Activated naive CD4-positive, alpha-beta T cell treated with anti-CD3 and anti-CD28 coated beads, Interleukin-2, amount 50 U/mL, for 72 hours (primary cell): ENCODE data around the gene GPN1. TPM values are rescaled to one million over a fixed set of nuclear protein-coding genes. Genes with fewer than 3 reads are reported as not detected.
A peak's percentile ranks its signal among the peaks of the same experiment; 100 is the strongest.
"Not testable (repeated sequence)": the region's sequence is repeated elsewhere in the genome, so short reads cannot be mapped to it uniquely, and the experiment has no call there.

Experiments used
- ATAC-seq, 2 donors: fragments of 150-1000 bp; cut with Tn5 transposase; 2 replicates each; pipeline ENCODE4 v1.10.0; 2021; ENCODE audit warnings: mild to moderate bottlenecking in 2 of 2, moderate library complexity in 2 of 2
- DNase-seq, 2 donors: peaks; one replicate each; pipeline ENCODE4 v3.0.0; 2021 to 2022; ENCODE audit warnings: low spot score in 2 of 2
- H3K27ac Mint-ChIP-seq, 2 donors: one replicate each; pipeline ENCODE4 v1.8.0; 2022; ENCODE audit warnings: mild to moderate bottlenecking in 2 of 2, mixed read lengths in 2 of 2
- H3K36me3 Mint-ChIP-seq, 2 donors: one replicate each; pipeline ENCODE4 v1.8.0; 2022; ENCODE audit warnings: mixed read lengths in 2 of 2
- H3K9me3 Mint-ChIP-seq, 2 donors: one replicate each; pipeline ENCODE4 v1.8.0; 2022; ENCODE audit warnings: mixed read lengths in 2 of 2
- total RNA-seq, 2 donors: library from RNA; stranded (reverse); gene quantifications; one replicate each; pipeline ENCODE4 v1.2.3, GENCODE V29; 2022

The GPN1 gene
- 10 to 100 TPM; 38.9 to 43.0 TPM for total RNA-seq

GRCh38 chr2:27628767-27629709 is at the start of gene GPN1, which contains the start of gene CCDC121:
TSS of gene GPN1 (plus strand) at chr2:27629050. CDS start at chr2:27629059, 9 bp downstream.
TSS of gene CCDC121 (minus strand) at chr2:27629012. CDS start at chr2:27627799, 1,213 bp downstream.
- ATAC-seq (peak; percentile 98 to 99), DNase-seq (peak; percentile 90 to 96)
- H3K27ac Mint-ChIP-seq: no peak within 1 kb of the TSS
- peaks cover 0 to 18% of the 10 kb centered on the region in 2 donors for H3K36me3 Mint-ChIP-seq
- no peaks in the 10 kb centered on the region for H3K9me3 Mint-ChIP-seq

- ATAC-seq (no peak), DNase-seq (no peak)
- Mint-ChIP-seq H3K9me3 (peaks cover 10 to 15% of the 10 kb centered on the region in 2 donors), H3K36me3 (peaks cover 23 to 37% of the 10 kb centered on the region in 2 donors), H3K27ac (peak overlapping the region in 1 of 2 donors; percentile 93)
These were observed 47.3 kb upstream of the GPN1 start for GRCh38 chr2:27581417-27582128.

DNA sequence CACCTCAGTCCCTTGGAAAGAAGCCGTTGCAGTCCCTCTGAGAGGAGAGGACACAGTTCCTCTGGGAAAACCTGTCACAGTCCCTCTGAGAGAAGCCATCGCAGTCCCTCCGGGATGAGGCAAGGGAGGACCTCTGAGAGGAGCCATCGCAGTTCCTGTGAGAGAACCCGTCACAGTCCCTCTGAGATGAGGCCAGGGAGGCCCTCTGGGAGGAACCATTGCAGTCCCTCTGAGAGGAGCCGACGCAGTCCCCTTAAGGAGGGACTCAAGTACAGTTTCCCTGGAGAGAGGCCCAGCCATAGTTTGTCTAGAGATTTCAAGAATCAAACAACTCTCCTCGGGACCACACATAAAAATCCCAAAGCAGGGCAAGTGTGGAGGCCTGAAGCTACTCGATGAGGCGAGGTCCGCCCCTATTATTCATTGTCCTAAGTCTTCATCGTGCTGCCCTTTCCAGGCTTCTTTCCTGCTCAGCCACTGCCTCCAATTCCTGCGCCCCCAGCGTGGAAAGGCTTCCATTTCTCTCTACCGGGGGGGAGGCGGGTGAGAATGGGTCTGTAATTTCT is 46.6 kb upstream of the GPN1 start:
- no peak for DNase-seq
- H3K27ac Mint-ChIP-seq: peak overlapping the region; percentile 86 to 93

DNA sequence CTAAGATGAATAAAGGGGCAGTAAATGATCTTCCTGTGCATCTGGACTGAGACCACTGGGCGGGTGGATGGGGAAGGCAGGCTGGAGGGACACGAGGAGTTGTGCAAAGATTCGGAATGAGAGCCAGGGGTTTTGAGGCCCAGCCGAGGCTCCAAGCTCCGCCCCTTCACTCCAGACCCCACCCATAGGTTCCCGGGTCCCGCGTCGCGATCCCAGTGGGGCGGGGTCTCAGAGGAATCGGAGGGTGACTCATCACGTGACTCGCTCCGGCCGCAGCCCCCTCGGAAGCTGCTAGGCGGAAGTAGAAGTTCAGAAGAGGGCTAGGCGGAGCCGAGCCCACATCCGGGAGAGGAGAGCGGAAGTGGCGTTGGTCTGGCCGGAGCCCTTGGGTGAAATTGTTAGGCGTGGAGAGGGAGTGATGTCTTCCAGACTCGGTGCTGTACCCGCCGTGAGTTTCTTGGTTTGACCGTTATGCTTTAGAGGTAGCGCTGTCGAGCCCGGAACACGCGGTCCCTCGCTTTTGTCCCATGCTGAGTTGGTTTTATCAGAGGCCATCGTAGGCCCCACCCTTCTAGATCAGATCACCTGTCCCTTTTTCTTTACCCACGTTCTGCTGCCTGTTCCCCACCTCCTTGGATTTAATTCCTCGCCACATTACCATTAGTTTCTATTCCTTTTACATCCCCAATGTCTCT is 46.0 kb upstream of the GPN1 start, which contains the start of gene ZNF512:
TSS of gene ZNF512 (plus strand) at position 348 of the 695 bp plus-strand sequence. CDS start at position 419, 71 bp downstream.
- Mint-ChIP-seq H3K27ac (peak within 1 kb of the TSS; percentile 86 to 93), H3K9me3 (peaks cover 8 to 10% of the 10 kb centered on the region in 2 donors)

More for the DNA sequence above, 46.6 kb upstream of the GPN1 start:
- Mint-ChIP-seq H3K9me3 (peaks cover 10 to 13% of the 10 kb centered on the region in 2 donors), H3K36me3 (peaks cover 20 to 40% of the 10 kb centered on the region in 2 donors)
- ATAC-seq: no peak

GRCh38 chr2:27583390-27583915 is 45.4 kb upstream of the GPN1 start:
- peak; percentile 5 to 17 for ATAC-seq
- Mint-ChIP-seq H3K27ac (peak overlapping the region; percentile 86 to 93), H3K9me3 (peaks cover 6 to 10% of the 10 kb centered on the region in 2 donors), H3K36me3 (peaks cover 16 to 38% of the 10 kb centered on the region in 2 donors)
- DNase-seq: no peak

More for the DNA sequence above, 46.0 kb upstream of the GPN1 start, which contains the start of gene ZNF512:
- DNase-seq: peak; percentile 76 to 87
- peak; percentile 92 to 94 for ATAC-seq
- H3K36me3 Mint-ChIP-seq: peaks cover 16 to 35% of the 10 kb centered on the region in 2 donors

- peak overlapping the region in 1 of 2 donors; percentile 93 for H3K27ac Mint-ChIP-seq
- DNase-seq: no peak
- peaks cover 16 to 41% of the 10 kb centered on the region in 2 donors for H3K36me3 Mint-ChIP-seq
- peaks cover 0 to 10% of the 10 kb centered on the region in 2 donors for H3K9me3 Mint-ChIP-seq
- ATAC-seq: no peak
These were observed 44.3 kb upstream of the GPN1 start for GRCh38 chr2:27584597-27584996.

GRCh38 chr2:27587025-27587424 is 41.8 kb upstream of the GPN1 start:
- peaks cover 26 to 57% of the 10 kb centered on the region in 2 donors for H3K36me3 Mint-ChIP-seq
- peak; percentile 36 to 54 for ATAC-seq

DNA sequence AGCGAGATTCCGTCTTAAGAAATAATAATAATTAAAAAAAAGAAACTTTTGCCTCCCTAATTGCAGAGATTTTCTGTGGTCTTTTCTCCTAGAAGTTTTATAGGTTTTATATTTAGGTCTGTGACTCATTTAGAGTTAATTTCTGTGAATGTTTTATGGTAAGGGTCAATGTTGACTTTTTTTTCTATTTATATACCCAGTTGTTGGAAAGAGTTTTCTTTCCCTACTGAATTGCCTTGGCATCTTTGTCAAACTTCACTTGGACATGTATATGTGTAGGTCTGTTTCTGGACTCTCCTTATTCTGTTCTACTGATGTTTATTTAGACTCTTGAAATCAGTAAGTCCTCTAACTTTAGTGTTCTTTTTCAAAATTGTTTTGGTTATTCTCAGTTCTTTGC is 40.5 kb upstream of the GPN1 start:
- DNase-seq (no peak), ATAC-seq (no peak)
- peaks cover 8 to 10% of the 10 kb centered on the region in 2 donors for H3K9me3 Mint-ChIP-seq
- peaks cover 23 to 55% of the 10 kb centered on the region in 2 donors for H3K36me3 Mint-ChIP-seq
- H3K27ac Mint-ChIP-seq: peak overlapping the region in 1 of 2 donors; percentile 8

More at GRCh38 chr2:27587025-27587424, 41.8 kb upstream of the GPN1 start:
- peaks cover 8 to 10% of the 10 kb centered on the region in 2 donors for H3K9me3 Mint-ChIP-seq
- peak overlapping the region; percentile 34 to 83 for H3K27ac Mint-ChIP-seq
- DNase-seq: no peak

GRCh38 chr2:27591745-27592144 is 37.1 kb upstream of the GPN1 start:
- H3K36me3 Mint-ChIP-seq: peaks cover 40 to 64% of the 10 kb centered on the region in 2 donors
- ATAC-seq (peak in 1 of 2 donors; percentile 28), DNase-seq (no peak)
- H3K27ac Mint-ChIP-seq: peak overlapping the region in 1 of 2 donors; percentile 36
- peaks cover 17 to 23% of the 10 kb centered on the region in 2 donors for H3K9me3 Mint-ChIP-seq

GRCh38 chr2:27593240-27593639 is 35.6 kb upstream of the GPN1 start:
- Mint-ChIP-seq H3K36me3 (peaks cover 38 to 59% of the 10 kb centered on the region in 2 donors), H3K27ac (no peak overlapping the region)

DNA sequence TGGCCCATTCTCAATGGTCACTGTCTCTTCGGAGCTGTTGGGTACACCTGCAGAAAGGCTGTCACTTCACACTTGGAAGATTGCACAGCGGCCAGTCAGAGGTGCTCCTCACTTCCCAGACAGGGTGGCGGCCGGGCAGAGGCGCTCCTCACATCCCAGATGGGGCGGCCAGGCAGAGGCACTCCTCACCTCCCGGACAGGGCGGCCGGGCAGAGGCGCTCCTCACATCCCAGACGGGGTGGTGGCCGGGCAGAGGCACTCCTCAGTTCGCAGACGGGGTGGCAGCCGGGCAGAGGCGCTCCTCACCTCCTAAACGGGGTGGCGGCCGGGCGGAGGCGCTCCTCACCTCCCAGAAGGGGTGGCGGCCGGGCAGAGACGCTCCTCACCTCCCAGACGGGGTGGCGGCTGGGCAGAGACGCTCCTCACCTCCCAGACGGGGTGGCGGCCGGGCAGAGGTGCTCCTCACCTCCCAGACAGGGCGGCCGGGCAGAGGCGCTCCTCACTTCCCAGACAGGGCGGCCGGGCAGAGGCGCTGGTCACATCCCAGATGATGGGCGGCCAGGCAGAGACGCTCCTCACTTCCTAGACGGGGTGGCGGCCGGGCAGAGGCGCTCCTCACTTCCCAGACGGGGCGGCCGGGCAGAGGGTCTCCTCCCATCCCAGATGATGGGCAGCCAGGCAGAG is 34.7 kb upstream of the GPN1 start:
- not testable (repeated sequence) for DNase-seq, ATAC-seq
- Mint-ChIP-seq H3K36me3 (peaks cover 38 to 59% of the 10 kb centered on the region in 2 donors), H3K27ac (peak overlapping the region; percentile 44 to 70), H3K9me3 (peaks cover 17 to 23% of the 10 kb centered on the region in 2 donors)

More at GRCh38 chr2:27593240-27593639, 35.6 kb upstream of the GPN1 start:
- peaks cover 17 to 23% of the 10 kb centered on the region in 2 donors for H3K9me3 Mint-ChIP-seq
- no peak for DNase-seq
- ATAC-seq: no peak

GRCh38 chr2:27595412-27595811 is 33.4 kb upstream of the GPN1 start:
- peaks cover 14 to 18% of the 10 kb centered on the region in 2 donors for H3K9me3 Mint-ChIP-seq
- not testable (repeated sequence) for ATAC-seq, DNase-seq
- peaks cover 32 to 48% of the 10 kb centered on the region in 2 donors for H3K36me3 Mint-ChIP-seq
- H3K27ac Mint-ChIP-seq: peak overlapping the region in 1 of 2 donors; percentile 44

GRCh38 chr2:27596627-27597026 is 32.2 kb upstream of the GPN1 start:
- Mint-ChIP-seq H3K36me3 (peaks cover 33 to 40% of the 10 kb centered on the region in 2 donors), H3K9me3 (peaks cover 9 to 13% of the 10 kb centered on the region in 2 donors), H3K27ac (peak overlapping the region in 1 of 2 donors; percentile 60)
- ATAC-seq: no peak
- no peak for DNase-seq

- ATAC-seq (no peak), DNase-seq (no peak)
- no peak overlapping the region for H3K27ac Mint-ChIP-seq
- H3K36me3 Mint-ChIP-seq: peaks cover under 1 to 6% of the 10 kb centered on the region in 2 donors
- H3K9me3 Mint-ChIP-seq: no peaks in the 10 kb centered on the region
These were observed 22.2 kb upstream of the GPN1 start for GRCh38 chr2:27606611-27607010.

DNA sequence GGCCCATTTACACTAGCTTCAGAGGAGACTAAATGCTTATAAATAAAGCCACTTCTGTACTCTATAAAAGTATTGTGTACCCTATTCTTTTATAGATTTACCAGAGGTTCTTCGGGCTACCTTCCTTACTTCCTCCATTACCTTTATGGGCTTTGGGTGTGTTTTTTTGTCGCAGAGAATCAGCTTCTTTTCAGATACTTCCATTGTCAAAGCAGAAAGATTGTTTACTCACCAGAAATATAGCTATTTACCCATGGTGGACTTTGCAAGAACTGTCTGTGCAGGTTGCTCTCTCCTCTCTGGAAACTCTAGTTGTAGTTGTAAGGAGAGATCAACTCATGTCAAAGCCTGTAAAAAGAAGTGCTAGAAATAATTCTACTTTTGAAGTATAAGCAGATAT is 14.9 kb upstream of the GPN1 start:
- Mint-ChIP-seq H3K9me3 (no peaks in the 10 kb centered on the region), H3K27ac (no peak overlapping the region), H3K36me3 (peaks cover 4 to 15% of the 10 kb centered on the region in 2 donors)
- ATAC-seq (no peak), DNase-seq (no peak)
